Measurements from ENCODE around the gene TTC21A. TPM values are rescaled to one million over a fixed set of nuclear protein-coding genes. Genes with fewer than 3 reads are reported as not detected.

Gene TTC21A
- total RNA-seq, 1 donor from 2014 or later: 1.1 TPM

DNA sequence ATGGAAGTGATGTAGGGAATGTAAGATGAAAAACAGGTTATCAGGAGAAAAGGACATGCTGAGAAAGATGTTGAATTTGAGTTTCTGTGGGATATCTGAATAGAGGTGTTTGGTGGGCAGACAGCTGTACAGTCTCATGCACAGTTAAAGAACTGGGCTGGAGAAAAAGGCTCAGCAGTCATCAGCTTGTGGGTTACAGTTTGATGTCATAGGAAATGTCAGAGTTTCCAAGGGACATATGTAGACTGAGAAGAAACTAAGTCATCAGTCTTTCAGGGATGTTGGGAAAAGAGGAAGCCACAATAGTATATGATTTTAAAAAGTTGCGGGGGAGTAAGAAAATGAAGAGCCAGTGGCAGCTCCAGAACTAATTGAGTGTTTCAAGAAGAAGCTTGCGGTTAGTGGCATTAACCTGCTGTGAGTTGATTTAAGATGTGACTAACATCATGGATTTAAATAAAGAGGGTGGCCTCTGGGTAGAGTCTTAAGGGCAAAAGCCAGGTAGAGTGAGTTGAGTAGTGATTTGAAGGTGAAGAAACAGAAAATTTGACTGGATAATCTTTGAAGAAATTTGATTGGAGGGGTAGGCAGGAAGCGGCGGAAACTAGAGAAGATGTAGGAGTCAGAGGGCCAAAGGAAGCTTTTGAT, 24.7 kb upstream of the TTC21A start:
- Histone ChIP-seq H3K27me3 (ENCODE audit: control insufficient read depth, insufficient read depth, low read length) (no peaks in the 10 kb centered on the region), H3K36me3 (ENCODE audit: control insufficient read depth, insufficient read depth, low read length) (peaks cover 4% of the 10 kb centered on the region)
- peak; percentile 89 for FAIRE-seq

GRCh38 chr3:39086144-39086543, 21.3 kb upstream of the TTC21A start:
- no peak for FAIRE-seq
- TF ChIP-seq, protein P1, sequence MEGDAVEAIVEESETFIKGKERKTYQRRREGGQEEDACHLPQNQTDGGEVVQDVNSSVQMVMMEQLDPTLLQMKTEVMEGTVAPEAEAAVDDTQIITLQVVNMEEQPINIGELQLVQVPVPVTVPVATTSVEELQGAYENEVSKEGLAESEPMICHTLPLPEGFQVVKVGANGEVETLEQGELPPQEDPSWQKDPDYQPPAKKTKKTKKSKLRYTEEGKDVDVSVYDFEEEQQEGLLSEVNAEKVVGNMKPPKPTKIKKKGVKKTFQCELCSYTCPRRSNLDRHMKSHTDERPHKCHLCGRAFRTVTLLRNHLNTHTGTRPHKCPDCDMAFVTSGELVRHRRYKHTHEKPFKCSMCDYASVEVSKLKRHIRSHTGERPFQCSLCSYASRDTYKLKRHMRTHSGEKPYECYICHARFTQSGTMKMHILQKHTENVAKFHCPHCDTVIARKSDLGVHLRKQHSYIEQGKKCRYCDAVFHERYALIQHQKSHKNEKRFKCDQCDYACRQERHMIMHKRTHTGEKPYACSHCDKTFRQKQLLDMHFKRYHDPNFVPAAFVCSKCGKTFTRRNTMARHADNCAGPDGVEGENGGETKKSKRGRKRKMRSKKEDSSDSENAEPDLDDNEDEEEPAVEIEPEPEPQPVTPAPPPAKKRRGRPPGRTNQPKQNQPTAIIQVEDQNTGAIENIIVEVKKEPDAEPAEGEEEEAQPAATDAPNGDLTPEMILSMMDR (IDR thresholded peaks at IDR 0.05; ENCODE audit: insufficient read depth, low read length, severe bottlenecking): no peak
- no peak for DNase-seq (ENCODE audit: low read depth)
- H3K36me3 ChIP-seq (ENCODE audit: control insufficient read depth, insufficient read depth, low read length): peaks cover 4% of the 10 kb centered on the region
- no peaks in the 10 kb centered on the region for H3K27me3 ChIP-seq (ENCODE audit: control insufficient read depth, insufficient read depth, low read length)
- H3K4me3 ChIP-seq (ENCODE audit: low read depth, low read length): no peak overlapping the region

More for the DNA sequence above, 24.7 kb upstream of the TTC21A start:
- TF ChIP-seq, protein P1 (IDR thresholded peaks at IDR 0.05; ENCODE audit: insufficient read depth, low read length, severe bottlenecking): no peak
- no peak overlapping the region for H3K4me3 ChIP-seq (ENCODE audit: low read depth, low read length)
- no peak for DNase-seq (ENCODE audit: low read depth)

- H3K27me3 ChIP-seq (ENCODE audit: control insufficient read depth, insufficient read depth, low read length): no peaks in the 10 kb centered on the region
- TF ChIP-seq, protein P1 (IDR thresholded peaks at IDR 0.05; ENCODE audit: insufficient read depth, low read length, severe bottlenecking): no peak
- FAIRE-seq: no peak
- H3K36me3 ChIP-seq (ENCODE audit: control insufficient read depth, insufficient read depth, low read length): peaks cover 4% of the 10 kb centered on the region
- DNase-seq (ENCODE audit: low read depth): no peak
- no peak overlapping the region for H3K4me3 ChIP-seq (ENCODE audit: low read depth, low read length)
Measured at GRCh38 chr3:39088456-39088855, 19.0 kb upstream of the TTC21A start.

GRCh38 chr3:39088889-39089288, 18.6 kb upstream of the TTC21A start:
- DNase-seq (ENCODE audit: low read depth) (peak; percentile 15), FAIRE-seq (no peak)
- peaks cover 5% of the 10 kb centered on the region for H3K36me3 ChIP-seq (ENCODE audit: control insufficient read depth, insufficient read depth, low read length)
- no peaks in the 10 kb centered on the region for H3K27me3 ChIP-seq (ENCODE audit: control insufficient read depth, insufficient read depth, low read length)
- TF ChIP-seq, protein P1 (IDR thresholded peaks at IDR 0.05; ENCODE audit: insufficient read depth, low read length, severe bottlenecking): no peak
- H3K4me3 ChIP-seq (ENCODE audit: low read depth, low read length): no peak overlapping the region

GRCh38 chr3:39090922-39091321, 16.6 kb upstream of the TTC21A start:
- no peak for DNase-seq (ENCODE audit: low read depth)
- TF ChIP-seq, protein P1 (IDR thresholded peaks at IDR 0.05; ENCODE audit: insufficient read depth, low read length, severe bottlenecking): no peak
- Histone ChIP-seq H3K4me3 (ENCODE audit: low read depth, low read length) (no peak overlapping the region), H3K36me3 (ENCODE audit: control insufficient read depth, insufficient read depth, low read length) (peaks cover 10% of the 10 kb centered on the region), H3K27me3 (ENCODE audit: control insufficient read depth, insufficient read depth, low read length) (no peaks in the 10 kb centered on the region)
- no peak for FAIRE-seq
